HG03139 (cell line): Measurements from ENCODE around the gene SIAH2.
"Not testable (repeated sequence)": the region's sequence is repeated elsewhere in the genome, so short reads cannot be mapped to it uniquely, and the experiment has no call there.

Experiments used
- ATAC-seq: cut with Tn5 transposase; IDR thresholded peaks from one replicate; pipeline ENCODE4 v1.9.1; 2021; ENCODE audit not compliant: unreplicated experiment

The SIAH2 gene

DNA sequence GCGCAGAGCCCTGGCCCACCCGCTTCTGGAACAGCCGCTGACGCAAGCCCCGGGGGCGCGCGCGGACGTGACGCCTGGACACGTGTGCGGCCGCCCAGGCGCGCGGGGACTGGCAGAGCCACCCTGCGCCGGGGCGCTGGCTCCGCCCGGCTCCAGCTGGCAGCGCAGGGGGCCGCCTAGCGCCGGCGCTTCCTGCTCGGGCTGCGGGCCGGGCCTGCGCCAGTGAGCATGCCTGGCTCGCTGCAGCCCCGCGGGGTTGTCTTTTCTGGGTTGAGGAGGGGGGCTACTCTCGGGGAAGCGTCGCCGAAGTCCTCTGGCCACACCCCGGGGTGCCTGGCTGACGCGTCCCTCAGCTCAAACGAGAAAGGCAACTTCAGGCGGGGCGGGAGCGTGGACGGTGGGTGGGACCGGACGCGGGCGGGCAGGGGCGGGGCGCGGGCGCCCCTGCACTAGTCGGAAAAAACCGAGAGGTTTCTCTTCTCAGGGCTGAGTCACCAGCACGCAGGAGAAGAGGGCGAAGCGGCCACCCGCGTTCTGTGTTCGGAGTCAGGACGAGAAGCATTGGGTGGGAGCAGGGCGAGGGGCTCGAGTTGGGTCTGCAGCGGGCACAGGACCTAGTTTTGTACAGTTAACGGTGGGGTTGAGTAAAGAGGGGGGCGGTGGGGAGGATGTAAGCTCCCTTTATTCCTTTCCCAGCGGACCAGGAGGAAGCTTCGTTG, at the start of gene SIAH2:
TSS of gene SIAH2 (minus strand) at position 48 of the 719 bp plus-strand sequence. CDS start 320 bp downstream, outside the sequence.
- peak; percentile 52 for ATAC-seq

DNA sequence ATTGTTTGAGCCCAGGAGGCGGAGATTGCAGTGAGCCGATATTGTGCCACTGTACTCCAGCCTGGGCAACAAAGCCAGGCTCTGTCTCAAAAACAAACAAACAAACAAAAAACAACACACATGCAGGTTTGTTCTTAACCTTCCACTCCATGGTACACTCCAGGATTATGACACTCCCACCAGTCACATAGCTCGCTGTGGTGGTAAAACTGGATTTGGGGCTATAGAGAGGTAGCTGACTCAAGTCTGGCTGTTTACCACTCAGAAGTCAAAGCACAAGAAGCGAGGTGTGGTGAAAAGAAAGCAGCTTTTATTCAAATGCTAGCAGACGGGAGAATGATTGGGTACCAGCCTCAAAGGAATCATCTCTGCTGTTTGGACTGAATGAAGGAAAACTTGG, 49.0 kb upstream of the SIAH2 start:
- no peak for ATAC-seq

GRCh38 chr3:150810641-150811040, 47.7 kb upstream of the SIAH2 start:
- ATAC-seq, result no peak

GRCh38 chr3:150806185-150806835, 43.3 kb upstream of the SIAH2 start:
- no peak for ATAC-seq

GRCh38 chr3:150805354-150805753, 42.4 kb upstream of the SIAH2 start:
- ATAC-seq, result no peak

DNA sequence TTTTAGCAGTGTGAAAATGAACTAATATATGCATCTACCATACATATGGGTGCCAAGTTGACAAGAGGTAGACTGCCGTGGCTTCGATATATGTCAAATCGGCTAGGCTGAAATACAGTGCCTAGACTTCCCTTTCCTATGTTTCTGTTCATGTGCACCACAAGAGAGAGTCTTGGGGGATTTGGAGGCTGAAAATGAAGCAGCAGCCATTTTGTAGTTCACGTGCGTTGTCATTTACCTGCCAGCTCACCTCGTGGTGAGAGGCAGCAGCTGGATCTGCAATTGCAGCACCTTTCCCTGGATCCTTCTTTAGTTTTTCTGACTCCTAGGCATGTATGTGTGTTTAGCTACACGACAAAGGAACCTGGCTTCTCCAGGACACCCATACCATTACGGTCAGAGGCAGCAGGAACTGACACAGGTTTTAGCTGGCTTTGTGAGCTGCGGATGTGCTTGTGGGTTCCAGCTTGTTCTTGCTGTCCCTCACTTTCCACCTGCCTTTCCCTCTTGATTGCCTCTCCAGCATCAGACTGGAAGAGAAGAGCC, 40.5 kb upstream of the SIAH2 start:
- no peak for ATAC-seq

DNA sequence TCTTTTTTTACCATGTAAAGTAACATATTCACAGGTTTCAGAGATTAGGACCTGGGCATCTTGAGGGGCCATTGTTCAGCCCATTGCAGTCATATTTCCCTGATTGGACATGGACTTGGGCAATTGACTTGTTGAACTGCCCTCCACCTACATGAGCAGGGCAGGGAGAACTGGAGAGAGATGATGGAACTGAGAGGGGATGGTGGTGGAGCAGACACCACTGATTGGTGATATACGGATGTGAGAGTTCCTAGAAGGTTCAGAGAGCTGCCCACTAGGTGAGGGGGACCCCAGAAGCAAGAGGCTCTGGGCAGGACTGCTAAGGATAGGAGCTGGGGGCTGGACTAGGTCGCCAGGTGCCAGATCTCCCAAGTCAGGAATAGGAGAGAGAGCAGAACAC, 37.8 kb upstream of the SIAH2 start:
- ATAC-seq, result no peak

DNA sequence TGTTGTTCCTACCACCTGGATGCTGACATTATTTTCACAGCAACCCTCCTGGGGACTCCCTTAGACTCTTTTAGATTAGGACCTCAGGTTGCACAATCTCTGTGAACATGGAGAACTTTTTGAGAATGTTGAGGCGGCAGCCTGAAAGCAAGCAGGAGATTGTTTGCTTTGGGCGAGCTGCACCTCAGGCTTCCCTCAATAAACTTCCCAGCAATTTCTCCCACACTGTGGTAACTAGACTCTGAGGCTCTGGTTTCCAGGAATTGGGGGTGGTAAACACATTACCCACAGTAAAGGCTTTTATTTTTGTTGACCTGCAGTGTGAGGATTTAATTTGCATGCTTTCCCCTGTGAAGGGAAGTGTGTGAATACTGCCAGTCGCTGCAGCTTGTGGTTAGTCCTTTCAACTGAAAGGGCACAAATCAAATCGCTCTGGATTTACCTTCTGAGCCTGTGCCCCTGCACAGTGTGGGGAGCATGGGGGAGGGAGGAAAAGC, 35.2 kb upstream of the SIAH2 start:
- ATAC-seq, result no peak

DNA sequence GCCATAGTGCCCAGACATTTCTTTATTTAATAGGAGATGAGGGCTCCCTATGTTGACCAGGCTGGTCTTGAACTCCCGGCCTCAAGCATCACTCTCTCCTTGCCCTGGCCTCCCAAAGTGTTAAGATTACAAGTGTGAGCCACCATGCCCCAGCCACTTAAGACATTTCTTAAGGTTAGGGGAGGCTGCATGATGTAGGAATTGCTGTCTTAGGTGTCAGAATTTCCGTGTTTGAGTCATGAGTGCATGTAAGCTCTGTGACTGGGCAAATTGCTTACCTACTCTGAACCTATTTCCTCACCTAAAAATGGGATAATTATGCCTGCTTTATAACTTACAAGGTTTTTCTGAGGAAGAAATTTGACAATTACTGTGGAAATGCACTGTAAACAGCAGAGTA, 34.2 kb upstream of the SIAH2 start:
- no peak for ATAC-seq

DNA sequence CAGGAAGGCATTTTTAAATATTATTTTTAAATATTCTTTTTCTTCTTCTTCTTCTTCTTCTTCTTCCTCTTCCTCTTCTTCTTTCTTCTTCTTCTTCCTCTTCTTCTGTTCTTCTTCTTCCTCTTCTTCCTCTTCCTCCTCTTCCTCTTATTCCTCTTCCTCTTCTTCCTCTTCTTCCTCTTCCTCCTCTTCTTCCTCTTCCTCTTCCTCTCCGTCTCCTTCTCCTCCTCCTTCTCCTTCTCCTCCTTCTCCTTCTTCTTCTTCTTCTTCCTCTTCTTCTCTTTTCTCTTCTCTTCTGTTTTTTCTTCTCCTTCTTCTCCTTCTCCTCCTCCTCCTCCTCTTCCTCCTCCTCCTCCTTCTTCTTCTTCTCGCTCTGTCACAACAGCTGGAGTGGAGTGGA, 33.6 kb upstream of the SIAH2 start:
- not testable (repeated sequence) for ATAC-seq

DNA sequence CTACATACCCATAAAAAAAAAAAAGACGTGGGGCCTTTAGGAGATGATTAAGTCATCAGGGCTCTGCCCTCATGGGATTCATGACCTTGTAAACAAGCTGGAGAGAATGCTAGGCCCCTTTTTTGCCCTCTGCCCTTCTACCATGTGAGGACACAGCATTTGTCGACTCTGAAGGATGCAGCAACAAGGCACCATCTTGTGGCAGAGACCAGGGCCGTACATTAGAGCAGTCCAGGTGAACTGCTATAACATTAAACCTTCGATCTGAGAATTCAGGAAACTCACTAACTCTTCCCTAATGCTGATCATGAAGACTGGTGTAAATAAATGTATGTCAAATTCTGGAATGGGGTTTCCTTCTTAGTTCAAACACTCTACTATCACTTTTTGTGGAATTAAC, 30.7 kb upstream of the SIAH2 start:
- ATAC-seq, result no peak

DNA sequence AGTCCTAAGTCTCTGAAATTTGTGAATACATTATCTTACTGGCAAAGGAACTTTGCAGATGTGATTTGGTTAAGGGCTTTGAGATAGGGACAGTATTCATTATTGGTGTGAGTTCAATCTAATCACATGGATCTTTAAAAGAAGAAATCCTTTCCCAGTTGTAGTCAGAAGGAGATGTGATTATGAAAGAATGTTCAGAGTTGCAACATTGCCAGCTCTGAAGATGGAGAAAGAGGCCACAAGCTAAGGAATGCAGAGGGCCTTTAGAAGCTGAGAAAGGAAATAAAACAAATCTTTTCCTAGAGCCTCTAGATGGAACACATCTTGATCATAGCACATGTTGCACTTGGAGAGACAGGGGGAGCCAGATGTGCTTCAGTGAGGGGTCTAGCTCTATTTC, 27.7 kb upstream of the SIAH2 start:
- no peak for ATAC-seq

DNA sequence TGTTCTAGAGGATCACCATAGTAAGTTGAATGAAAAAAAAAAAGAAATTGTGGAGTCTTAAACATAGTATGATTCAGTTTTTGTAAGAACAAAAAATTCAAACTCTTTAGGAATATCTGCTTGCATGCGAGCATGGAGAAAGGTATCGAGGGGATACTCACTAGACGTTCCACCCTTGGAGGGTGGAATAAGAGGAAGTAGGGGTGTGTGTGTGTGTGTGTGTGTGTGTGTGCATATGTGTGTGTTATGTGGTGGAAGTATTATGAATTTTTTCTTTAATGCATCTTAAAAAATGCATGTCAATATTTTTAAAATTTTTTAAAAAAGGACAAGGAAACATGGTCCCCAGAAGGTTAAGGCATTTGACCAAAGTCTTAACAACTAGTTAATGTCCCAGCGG, 26.5 kb upstream of the SIAH2 start:
- no peak for ATAC-seq

GRCh38 chr3:150787741-150788370, 24.9 kb upstream of the SIAH2 start:
- peak; percentile 72 for ATAC-seq

DNA sequence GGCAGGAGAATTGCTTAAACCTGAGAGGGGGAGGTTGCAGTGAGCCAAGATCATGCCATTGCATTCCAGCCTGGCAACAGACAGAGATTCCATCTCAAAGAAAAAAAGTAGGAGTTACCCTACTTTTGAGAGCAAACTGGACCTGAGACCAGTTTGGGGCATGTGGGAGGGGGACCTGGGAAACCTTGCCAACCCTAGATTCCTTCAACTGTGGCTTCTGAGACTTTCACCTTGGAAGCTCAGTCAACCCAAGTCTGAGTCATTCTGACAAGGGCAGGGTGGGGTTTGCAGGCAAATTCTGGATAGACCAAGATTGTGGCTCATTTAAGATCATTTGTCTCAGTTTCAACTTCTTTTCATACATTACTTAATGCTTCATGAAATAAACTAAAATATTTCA, 23.8 kb upstream of the SIAH2 start:
- ATAC-seq, result no peak

GRCh38 chr3:150784747-150785125, 21.8 kb upstream of the SIAH2 start:
- no peak for ATAC-seq

DNA sequence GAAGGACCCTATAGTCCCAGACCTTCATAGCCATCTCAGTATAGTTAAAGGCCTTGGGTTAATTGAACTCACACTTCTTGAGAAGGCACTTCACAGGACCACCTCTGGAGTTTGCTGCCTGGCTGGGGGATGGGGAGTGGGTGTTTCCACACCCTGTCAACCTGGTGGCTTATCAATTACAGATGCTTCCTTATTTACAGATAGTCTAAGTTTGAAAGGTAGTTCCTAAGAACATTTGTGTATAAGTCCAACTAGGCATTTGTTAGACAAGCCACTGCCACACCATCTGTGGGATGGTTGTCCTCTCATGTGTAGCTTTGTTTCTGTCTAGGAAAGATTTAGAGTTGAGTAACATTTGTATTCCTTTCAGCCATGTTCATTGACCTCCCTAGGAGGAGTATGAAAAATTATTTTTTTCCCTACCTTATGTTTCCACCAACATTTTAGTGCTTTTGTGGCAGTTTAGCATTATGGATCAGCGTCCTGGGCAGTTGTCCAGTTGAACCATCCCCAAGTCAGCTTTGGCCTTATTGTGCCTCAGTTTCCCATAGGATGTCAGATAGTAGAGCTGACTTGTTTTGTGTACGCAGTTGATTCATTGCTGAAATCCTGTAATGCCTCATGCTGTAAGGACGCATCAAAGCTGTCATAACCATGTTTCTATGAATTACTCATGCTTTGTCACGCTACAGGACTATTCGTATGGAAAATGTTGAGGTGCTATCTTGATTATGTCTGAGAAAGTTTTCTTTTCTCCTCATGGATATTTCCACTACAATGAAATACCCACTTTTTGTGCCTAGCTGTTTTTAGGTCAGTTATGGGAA, 21.2 kb upstream of the SIAH2 start:
- no peak for ATAC-seq

GRCh38 chr3:150783316-150783715, 20.3 kb upstream of the SIAH2 start:
- ATAC-seq, result no peak

DNA sequence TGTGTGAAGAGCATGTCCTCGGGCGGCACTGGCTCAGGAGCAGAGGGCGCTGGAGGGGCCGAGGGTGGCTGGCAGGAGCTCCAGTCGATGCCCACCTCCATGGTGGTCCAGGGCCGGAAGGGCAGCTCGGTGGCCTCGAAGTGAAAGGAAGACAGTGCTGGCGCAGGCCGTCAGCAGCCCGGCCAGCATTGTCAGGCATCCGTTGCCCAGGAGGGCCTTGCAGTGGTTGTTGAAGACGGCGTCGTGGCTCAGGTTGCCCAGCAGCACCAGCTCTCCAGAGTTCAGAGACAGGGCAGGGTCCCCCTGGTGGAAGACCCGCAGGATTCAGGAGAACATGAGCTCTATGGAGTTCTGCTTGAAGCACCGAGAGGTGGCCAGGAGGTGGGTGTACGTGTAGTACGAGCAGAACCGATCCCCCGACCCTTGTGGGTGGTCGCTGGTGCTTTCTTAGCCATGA, 16.5 kb upstream of the SIAH2 start:
- no peak for ATAC-seq

DNA sequence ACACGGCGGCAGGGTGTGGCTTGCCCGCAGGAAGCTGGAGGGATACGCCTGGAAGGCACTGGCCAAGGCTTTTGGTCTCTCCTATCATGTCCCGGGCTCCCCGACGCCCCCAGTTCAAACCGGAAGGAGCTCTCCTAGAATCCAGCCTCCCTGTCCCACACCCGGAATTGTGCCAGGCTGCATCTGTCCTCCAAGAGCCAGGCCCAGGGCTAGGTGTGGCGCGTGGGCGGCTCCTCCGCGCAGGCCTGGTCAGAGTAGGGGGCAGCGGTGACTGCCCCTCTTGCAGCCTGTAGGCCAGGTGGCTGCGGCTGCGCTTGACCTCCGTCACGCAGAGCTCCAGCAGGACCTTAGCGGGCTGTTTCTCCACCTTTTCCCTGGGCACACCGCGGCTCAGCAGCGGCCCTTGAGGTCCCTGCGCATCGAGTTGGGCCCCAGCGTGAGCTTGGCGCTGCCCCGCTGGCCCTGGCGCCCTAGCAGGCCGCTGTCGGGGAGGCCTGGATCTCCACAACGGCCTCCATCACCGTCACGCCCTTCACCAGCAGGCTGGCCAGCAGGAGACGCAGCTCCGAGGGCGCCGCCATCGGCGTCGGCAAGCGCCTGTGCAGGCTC, 15.9 kb upstream of the SIAH2 start:
- ATAC-seq, result no peak
